ENCODE data around the gene DLAT. TPM values are rescaled to one million over a fixed set of nuclear protein-coding genes. Genes with fewer than 3 reads are reported as not detected.

The DLAT gene
- total and polyA plus RNA-seq, 2 experiments from 2014 or later, result 31.8 to 66.5 TPM

DNA sequence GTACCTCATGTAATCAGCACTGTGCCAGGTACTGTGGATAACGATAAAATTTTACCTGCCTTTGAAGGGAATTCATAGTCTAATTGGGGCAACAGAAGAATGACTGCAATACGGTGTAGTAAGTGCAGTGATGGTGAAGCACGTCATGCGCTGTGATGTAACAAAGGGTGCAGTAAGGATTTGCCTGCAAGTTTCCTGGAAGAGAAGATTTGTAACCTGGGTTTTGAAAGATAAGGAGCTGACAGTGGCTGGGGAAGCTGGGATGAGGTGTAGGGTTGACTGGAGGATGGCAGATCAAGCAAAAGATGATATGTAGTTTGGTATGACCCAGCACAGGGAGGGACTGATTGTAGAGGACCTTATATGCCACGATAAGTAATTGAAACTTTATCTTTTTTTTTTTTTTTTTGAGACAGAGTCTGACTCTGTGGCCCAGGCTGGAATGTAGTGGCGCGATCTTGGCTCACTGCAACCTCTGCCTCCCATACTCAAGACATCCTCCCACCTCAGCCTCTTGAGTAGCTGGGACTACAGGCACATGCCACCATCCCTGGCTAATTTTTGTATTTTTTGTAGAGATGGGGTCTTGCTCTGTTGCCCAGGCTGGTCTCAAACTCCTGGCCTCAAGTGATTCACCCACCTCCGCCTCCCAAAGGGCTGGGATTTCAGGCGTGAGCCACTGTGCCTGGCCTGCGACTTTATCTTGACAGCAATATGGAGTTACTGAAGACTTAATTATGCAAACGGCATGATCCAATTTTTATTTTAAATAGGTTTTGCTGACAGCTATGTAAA, 72.7 kb downstream of the DLAT start (continued):
- TF ChIP-seq, protein P1, sequence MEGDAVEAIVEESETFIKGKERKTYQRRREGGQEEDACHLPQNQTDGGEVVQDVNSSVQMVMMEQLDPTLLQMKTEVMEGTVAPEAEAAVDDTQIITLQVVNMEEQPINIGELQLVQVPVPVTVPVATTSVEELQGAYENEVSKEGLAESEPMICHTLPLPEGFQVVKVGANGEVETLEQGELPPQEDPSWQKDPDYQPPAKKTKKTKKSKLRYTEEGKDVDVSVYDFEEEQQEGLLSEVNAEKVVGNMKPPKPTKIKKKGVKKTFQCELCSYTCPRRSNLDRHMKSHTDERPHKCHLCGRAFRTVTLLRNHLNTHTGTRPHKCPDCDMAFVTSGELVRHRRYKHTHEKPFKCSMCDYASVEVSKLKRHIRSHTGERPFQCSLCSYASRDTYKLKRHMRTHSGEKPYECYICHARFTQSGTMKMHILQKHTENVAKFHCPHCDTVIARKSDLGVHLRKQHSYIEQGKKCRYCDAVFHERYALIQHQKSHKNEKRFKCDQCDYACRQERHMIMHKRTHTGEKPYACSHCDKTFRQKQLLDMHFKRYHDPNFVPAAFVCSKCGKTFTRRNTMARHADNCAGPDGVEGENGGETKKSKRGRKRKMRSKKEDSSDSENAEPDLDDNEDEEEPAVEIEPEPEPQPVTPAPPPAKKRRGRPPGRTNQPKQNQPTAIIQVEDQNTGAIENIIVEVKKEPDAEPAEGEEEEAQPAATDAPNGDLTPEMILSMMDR (conservative IDR thresholded peaks at IDR 0.05; ENCODE audit: low read depth in 2 of 2), result no peak
- TF ChIP-seq STAT1 (IDR thresholded peaks at IDR 0.05; ENCODE audit: unreplicated experiment) (no peak), EZH2phosphoT487 (IDR thresholded peaks at IDR 0.05; ENCODE audit: unreplicated experiment) (no peak)

DNA sequence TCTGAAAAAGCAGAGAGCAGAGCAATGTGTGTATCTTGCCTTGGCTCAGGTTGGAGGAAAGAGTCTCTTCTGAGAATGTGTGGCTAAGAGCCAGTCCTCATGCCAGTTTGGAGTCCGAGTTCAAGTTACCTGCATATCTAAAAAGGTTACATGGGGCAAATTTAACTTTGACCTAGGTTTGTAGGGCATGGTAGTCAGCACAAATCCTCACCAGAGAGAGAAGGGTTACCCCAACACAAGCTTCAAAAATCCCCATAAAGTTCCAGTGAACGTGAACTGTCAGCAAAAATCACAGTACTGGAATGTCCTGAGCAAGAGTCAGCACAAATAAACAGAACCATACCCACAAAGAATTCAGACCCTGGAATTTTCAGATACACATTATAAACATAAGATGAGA, 75.3 kb downstream of the DLAT start:
- no peak overlapping the region for H3K4me3 Mint-ChIP-seq
- no peaks in the 10 kb centered on the region for H3K4me1 Mint-ChIP-seq
- Histone ChIP-seq H3K79me2 (replicated peaks; ENCODE audit: insufficient read depth) (no peaks in the 10 kb centered on the region), H3K4me3 (no peak overlapping the region), H3K9me2 (ENCODE audit: insufficient read depth) (no peaks in the 10 kb centered on the region), H3K27me3 (ENCODE audit: insufficient read depth) (no peaks in the 10 kb centered on the region), H3K27ac (ENCODE audit: low read depth) (no peak overlapping the region), H3F3A (replicated peaks; ENCODE audit: low read depth) (no peaks in the 10 kb centered on the region), H3K4me2 (no peak overlapping the region), H3K36me3 (ENCODE audit: insufficient read depth) (no peaks in the 10 kb centered on the region), H4K20me1 (replicated peaks; ENCODE audit: insufficient read depth) (no peaks in the 10 kb centered on the region; the same call in 1 of the 2 replicates), H3K4me1 (ENCODE audit: insufficient read depth) (no peaks in the 10 kb centered on the region), H2AFZ (no peak overlapping the region)
- DNase-seq (ENCODE audit: low spot score) (no peak), ATAC-seq (no peak)
- 0 out of 3 replicates have a peak, but pooled peaks cover 6% of the 10 kb centered on the region for H3K36me3 Mint-ChIP-seq (ENCODE audit: low read depth)
- H3K27me3 Mint-ChIP-seq (ENCODE audit: insufficient read depth, low read depth, poor library complexity), result peaks cover 2% of the 10 kb centered on the region
- H3K27ac Mint-ChIP-seq, result no peak overlapping the region
- no peaks in the 10 kb centered on the region; the same call in 2 of the 3 replicates for H3K9me3 Mint-ChIP-seq
- TF ChIP-seq NANOG (IDR thresholded peaks at IDR 0.05; ENCODE audit: borderline replicate concordance), result no peak
- TF ChIP-seq, protein P2, sequence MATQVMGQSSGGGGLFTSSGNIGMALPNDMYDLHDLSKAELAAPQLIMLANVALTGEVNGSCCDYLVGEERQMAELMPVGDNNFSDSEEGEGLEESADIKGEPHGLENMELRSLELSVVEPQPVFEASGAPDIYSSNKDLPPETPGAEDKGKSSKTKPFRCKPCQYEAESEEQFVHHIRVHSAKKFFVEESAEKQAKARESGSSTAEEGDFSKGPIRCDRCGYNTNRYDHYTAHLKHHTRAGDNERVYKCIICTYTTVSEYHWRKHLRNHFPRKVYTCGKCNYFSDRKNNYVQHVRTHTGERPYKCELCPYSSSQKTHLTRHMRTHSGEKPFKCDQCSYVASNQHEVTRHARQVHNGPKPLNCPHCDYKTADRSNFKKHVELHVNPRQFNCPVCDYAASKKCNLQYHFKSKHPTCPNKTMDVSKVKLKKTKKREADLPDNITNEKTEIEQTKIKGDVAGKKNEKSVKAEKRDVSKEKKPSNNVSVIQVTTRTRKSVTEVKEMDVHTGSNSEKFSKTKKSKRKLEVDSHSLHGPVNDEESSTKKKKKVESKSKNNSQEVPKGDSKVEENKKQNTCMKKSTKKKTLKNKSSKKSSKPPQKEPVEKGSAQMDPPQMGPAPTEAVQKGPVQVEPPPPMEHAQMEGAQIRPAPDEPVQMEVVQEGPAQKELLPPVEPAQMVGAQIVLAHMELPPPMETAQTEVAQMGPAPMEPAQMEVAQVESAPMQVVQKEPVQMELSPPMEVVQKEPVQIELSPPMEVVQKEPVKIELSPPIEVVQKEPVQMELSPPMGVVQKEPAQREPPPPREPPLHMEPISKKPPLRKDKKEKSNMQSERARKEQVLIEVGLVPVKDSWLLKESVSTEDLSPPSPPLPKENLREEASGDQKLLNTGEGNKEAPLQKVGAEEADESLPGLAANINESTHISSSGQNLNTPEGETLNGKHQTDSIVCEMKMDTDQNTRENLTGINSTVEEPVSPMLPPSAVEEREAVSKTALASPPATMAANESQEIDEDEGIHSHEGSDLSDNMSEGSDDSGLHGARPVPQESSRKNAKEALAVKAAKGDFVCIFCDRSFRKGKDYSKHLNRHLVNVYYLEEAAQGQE (IDR thresholded peaks at IDR 0.05; ENCODE audit: unreplicated experiment), result no peak
- TF ChIP-seq, protein P1 (conservative IDR thresholded peaks at IDR 0.05; ENCODE audit: low read depth in 2 of 2), result no peak
- no peak for TF ChIP-seq ZNF114 (CRISPR knock-in tag; IDR thresholded peaks at IDR 0.05)
- TF ChIP-seq POLR2AphosphoS5 (IDR thresholded peaks at IDR 0.05; ENCODE audit: low read depth), result no peak
- TF ChIP-seq EZH2phosphoT487 (IDR thresholded peaks at IDR 0.05; ENCODE audit: unreplicated experiment), result no peak
- no peak for TF ChIP-seq EZH2 (IDR thresholded peaks at IDR 0.05; ENCODE audit: low read depth, unreplicated experiment)
- TF ChIP-seq, protein P3, sequence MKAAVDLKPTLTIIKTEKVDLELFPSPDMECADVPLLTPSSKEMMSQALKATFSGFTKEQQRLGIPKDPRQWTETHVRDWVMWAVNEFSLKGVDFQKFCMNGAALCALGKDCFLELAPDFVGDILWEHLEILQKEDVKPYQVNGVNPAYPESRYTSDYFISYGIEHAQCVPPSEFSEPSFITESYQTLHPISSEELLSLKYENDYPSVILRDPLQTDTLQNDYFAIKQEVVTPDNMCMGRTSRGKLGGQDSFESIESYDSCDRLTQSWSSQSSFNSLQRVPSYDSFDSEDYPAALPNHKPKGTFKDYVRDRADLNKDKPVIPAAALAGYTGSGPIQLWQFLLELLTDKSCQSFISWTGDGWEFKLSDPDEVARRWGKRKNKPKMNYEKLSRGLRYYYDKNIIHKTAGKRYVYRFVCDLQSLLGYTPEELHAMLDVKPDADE (IDR thresholded peaks at IDR 0.05), result no peak
- no peak for TF ChIP-seq STAT1 (IDR thresholded peaks at IDR 0.05; ENCODE audit: unreplicated experiment)
